Heart left ventricle (tissue), 13 donors: ENCODE measurements around the gene APOF.

ENCODE experiments used
- POLR2A ChIP-seq, 2 donors: fragments of 450-650 bp; IDR thresholded peaks; one replicate each; pipeline ENCODE4 v1.6.1; 2017; ENCODE audit warnings: antibody characterized with exemption in 2 of 2, mild to moderate bottlenecking in 2 of 2, moderate library complexity in 2 of 2
- TF ChIP-seq, protein P1 (sequence below), 12 donors: fragments of 200-600 bp; sonication (generic) in 4 of 12; IDR thresholded peaks; one replicate each; pipeline versions ENCODE4 v1.5.0 to v1.8.0; 2018 to 2022; ENCODE audit warnings: antibody characterized with exemption in 12 of 12, mild to moderate bottlenecking in 5 of 12
- donor health status: ischemic (EF 13 %, LVEDD 7.1; RV severe dilation, severe dysfunction).
- donor health status: DM: no; HTN: yes; CAD: no.
- donor health status: DM: no; HTN: no; CAD: no.
- donor health status: ischemic (EF 25% LVEDD 6.9; RV normal size, moderate dysfunction).
- donor health status: ischemic (EF 25% LVEDD 5.7; RV mildly dilated, moderate dysfunction).
- donor health status: ischemic (EF 35%, LVEDD 5.7; RV mildly dilated, moderate dysfunction).
- donor health status: nonischemic (EF 11% LVEDD 7.7; RV severe dilation, severe dysfunction).
- donor health status: DM: yes; HTN: yes; CAD: no.
- donor health status: PGD.
- donor health status: ischemic (EF 29% LVEDD 5.4; RV normal size, mild dysfunction).
- donor health status: nonischemic (EF 23%, LVEDD 6.1; RV moderate dilation, normal function).

DNA sequence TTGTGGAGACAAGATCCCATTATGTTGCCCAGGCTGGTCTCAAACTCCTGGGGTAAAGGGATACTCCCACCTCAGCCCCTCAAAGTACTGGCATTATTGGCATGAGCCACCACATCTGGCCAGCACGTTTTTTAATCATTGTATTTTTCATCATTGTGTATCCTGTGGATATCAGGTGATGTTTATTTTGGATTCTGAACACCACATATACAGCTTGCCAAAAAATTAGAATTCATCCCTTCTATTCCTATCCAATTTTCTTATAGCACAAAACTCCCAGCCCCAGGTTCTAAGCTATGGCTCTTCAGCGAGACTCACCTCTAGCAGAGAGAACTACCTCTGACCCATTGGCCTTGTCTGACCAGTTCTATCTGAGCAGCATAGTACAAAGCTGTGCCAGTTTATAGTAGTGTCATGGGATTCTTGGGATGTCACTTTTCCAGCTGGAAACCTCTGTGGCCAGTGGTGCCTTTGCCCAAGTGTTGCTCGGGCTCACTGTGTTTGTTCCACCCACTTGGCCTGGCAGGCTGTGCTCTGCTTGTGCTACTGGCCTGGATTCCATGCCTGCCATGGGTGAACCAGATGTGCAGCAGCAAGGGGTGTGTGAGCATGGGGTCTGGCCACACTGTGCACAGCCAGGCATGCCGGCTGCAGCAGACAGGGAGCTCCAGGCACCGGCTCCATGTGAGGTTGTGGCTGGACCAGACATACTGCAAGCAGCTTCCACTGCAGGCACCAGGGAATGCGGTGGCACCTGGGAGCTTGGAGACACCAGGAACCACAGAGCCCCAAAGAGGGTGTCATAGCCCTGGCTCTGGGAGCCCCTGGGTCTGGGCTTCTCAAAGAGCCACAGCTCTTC lies 49.4 kb upstream of the APOF start:
- TF ChIP-seq, protein P1, sequence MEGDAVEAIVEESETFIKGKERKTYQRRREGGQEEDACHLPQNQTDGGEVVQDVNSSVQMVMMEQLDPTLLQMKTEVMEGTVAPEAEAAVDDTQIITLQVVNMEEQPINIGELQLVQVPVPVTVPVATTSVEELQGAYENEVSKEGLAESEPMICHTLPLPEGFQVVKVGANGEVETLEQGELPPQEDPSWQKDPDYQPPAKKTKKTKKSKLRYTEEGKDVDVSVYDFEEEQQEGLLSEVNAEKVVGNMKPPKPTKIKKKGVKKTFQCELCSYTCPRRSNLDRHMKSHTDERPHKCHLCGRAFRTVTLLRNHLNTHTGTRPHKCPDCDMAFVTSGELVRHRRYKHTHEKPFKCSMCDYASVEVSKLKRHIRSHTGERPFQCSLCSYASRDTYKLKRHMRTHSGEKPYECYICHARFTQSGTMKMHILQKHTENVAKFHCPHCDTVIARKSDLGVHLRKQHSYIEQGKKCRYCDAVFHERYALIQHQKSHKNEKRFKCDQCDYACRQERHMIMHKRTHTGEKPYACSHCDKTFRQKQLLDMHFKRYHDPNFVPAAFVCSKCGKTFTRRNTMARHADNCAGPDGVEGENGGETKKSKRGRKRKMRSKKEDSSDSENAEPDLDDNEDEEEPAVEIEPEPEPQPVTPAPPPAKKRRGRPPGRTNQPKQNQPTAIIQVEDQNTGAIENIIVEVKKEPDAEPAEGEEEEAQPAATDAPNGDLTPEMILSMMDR (IDR thresholded peaks at IDR 0.05): no peak
- TF ChIP-seq POLR2A (IDR thresholded peaks at IDR 0.05): no peak
